ENCODE data around the gene IQCF2.
A peak's percentile ranks its signal among the peaks of the same experiment; 100 is the strongest.

IQCF2 gene

DNA sequence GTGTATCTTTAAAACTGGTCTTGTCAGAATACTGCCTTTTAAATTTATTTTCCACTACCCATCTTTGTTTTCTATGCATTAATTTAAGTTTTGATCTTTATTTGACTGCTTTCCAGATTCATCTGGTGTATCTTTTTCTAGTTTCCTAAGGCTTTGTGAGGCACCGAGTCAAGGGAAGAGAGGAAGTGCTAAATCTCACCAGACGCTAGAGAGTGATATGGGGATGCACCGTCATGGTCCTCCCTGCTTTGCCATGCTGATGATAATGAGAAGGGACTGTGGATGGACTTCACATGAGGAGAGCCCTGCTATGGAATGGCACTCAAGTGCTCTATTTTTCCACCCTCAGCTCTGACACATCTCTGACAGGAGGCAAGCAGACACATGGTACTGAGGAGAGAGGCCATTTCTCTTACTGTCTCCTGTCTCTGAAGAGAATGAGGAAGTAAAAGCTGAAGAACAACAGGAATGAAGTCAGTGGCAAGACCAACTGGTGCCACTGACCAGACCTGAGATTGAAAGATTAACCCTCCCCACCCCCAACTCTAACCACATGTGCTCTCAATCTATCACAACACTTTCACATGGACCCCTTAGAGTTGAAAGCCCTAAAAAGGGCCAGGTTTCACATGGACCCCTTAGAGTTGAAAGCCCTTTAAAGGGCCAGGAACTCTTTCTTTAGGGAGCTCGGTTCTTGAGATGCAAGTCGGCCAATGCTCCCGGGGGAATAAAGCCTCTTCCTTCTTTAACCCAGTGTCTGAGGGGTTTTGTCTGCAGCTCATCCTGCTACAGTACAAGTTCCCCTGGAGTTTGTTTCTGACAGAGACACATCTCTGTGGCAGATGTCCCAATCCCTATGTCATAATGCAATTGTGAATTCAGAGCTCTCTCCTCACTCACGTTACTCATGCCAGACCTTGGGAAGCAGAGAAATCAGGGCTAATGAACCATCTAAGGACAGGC, at the start of gene IQCF2:
IQCF2 (plus strand) TSS at position 913 of the 963 bp plus-strand sequence. CDS start 52 bp downstream, outside the sequence.
- TF ChIP-seq, protein P1, sequence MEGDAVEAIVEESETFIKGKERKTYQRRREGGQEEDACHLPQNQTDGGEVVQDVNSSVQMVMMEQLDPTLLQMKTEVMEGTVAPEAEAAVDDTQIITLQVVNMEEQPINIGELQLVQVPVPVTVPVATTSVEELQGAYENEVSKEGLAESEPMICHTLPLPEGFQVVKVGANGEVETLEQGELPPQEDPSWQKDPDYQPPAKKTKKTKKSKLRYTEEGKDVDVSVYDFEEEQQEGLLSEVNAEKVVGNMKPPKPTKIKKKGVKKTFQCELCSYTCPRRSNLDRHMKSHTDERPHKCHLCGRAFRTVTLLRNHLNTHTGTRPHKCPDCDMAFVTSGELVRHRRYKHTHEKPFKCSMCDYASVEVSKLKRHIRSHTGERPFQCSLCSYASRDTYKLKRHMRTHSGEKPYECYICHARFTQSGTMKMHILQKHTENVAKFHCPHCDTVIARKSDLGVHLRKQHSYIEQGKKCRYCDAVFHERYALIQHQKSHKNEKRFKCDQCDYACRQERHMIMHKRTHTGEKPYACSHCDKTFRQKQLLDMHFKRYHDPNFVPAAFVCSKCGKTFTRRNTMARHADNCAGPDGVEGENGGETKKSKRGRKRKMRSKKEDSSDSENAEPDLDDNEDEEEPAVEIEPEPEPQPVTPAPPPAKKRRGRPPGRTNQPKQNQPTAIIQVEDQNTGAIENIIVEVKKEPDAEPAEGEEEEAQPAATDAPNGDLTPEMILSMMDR (IDR thresholded peaks at IDR 0.05; ENCODE audit: extremely low read depth, insufficient read depth, missing control alignments): no peak
- in situ Hi-C loops (cut with MboI; ENCODE audit: low pct_unique_long_range_greater_than_20kb, low sequenced_read_pairs, unreplicated experiment): no loop called here
- DNase-seq (ENCODE audit: low spot score): peak; percentile 18

DNA sequence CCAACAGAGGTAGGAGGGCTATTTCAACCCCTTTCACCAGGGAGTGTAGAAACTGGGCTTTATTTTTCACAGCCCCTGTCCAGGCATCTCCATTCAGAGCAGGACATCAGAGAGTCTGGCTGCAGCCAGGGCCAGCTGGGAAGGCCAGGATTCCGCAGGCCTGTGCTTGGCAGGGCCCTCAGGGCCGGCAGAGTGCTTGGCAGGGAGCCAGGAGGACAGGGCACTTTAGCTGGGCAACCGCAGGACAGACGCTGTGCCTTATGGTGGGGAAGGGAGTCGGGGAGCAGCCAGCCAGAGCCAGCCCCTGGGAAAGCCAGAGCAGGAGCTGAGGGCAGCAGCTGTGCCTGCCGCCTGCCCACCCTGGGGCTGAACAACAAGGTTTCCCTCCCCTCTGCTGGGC, 47.9 kb upstream of the IQCF2 start:
- TF ChIP-seq, protein P1 (IDR thresholded peaks at IDR 0.05; ENCODE audit: extremely low read depth, insufficient read depth, missing control alignments): no peak
- in situ Hi-C loops (cut with MboI; ENCODE audit: low pct_unique_long_range_greater_than_20kb, low sequenced_read_pairs, unreplicated experiment): no loop called here

DNA sequence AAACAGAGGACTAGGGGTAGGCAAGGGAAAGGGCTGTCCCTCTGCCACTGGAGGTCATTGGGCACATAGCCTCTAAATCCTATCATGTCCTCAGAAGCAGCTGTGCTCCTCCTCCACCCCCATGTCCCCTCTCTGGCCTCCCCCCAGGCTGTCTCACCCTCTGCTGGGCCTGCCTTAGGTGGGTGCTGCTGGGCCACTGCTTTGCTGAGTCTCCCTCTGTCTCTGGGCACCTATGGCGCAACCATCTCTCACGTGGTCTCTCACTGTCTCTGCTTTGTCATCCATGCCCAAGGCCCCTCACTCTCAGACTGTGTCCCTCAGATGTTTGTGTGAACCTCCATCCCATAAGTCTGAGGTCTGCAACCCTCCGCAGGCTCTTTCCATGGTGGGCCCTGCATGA, 47.4 kb upstream of the IQCF2 start:
- TF ChIP-seq, protein P1 (IDR thresholded peaks at IDR 0.05; ENCODE audit: extremely low read depth, insufficient read depth, missing control alignments): no peak
- in situ Hi-C loops (cut with MboI; ENCODE audit: low pct_unique_long_range_greater_than_20kb, low sequenced_read_pairs, unreplicated experiment): no loop called here
- DNase-seq (ENCODE audit: low spot score): no peak

More for the DNA sequence above, 47.9 kb upstream of the IQCF2 start:
- DNase-seq (ENCODE audit: low spot score): no peak

DNA sequence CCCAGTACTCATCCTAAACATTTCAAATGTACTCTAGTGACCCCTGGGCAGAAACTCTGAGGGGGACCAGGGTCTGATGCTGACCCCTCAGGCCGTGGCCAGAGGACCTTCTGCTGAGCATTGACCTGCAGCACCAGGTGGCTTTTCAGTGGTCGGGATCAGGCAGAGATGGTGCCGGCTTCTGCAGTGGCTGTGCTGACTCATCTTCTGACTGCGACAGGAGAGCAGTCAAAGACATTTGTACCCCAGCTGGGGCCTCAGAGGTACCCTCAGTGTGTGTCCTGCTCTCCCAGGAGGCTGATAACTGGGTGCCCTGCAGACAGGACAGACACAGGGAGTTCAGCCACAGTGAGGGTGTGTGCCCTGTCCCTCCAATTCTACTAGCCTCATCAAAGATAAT, 45.8 kb upstream of the IQCF2 start:
- in situ Hi-C loops (cut with MboI; ENCODE audit: low pct_unique_long_range_greater_than_20kb, low sequenced_read_pairs, unreplicated experiment): no loop called here
- no peak for DNase-seq (ENCODE audit: low spot score)
- TF ChIP-seq, protein P1 (IDR thresholded peaks at IDR 0.05; ENCODE audit: extremely low read depth, insufficient read depth, missing control alignments): no peak

DNA sequence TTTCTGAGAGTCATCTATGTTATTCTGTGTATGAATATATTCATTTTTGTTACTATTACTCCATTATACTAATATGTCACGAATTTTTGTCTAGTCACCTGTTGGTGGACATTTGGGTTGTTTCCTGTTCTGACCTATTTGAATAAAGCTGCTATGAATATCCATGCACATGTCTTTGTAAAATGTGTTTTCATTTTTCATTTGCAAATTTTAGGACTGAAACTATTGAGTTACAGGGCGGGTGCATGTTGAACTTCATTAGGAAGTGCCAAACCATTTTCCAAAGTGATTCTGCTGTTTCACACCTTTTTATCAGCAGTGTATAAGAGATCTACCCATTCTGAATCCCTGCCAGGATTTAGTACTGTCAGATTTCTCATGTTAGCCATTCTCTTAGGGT, 44.7 kb upstream of the IQCF2 start:
- TF ChIP-seq, protein P1 (IDR thresholded peaks at IDR 0.05; ENCODE audit: extremely low read depth, insufficient read depth, missing control alignments): no peak
- no peak for DNase-seq (ENCODE audit: low spot score)
- in situ Hi-C loops (cut with MboI; ENCODE audit: low pct_unique_long_range_greater_than_20kb, low sequenced_read_pairs, unreplicated experiment): no loop called here

DNA sequence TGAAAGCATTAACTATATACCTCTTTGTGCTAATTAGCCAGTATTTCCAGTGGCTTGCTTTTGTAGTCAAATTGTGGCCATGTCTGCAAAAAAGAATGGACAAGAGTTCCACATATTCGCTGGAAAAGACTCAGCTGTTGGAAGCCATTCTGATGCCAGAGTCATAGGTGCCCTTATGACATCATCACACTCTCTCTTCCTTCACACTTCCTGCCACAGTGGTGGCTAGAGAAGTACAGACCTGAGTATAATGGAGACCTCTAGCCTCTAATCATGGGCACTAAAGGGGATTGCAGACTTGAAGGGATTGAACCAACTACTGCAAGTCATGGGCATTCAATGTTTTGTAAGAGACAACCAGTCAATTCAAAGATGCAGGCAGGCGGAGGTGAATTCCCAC, 44.0 kb upstream of the IQCF2 start:
- in situ Hi-C loops (cut with MboI; ENCODE audit: low pct_unique_long_range_greater_than_20kb, low sequenced_read_pairs, unreplicated experiment): no loop called here
- DNase-seq (ENCODE audit: low spot score): no peak
- TF ChIP-seq, protein P1 (IDR thresholded peaks at IDR 0.05; ENCODE audit: extremely low read depth, insufficient read depth, missing control alignments): no peak

Measured in GM13977 (cell line).